NCI-H1105 (cell line): ENCODE data around the gene TBC1D32.
"Not testable (repeated sequence)": the region's sequence is repeated elsewhere in the genome, so short reads cannot be mapped to it uniquely, and the experiment has no call there.

Source experiments
- DNase-seq: peaks from one replicate; lab custom pipeline; 2025; lab: John Stamatoyannopoulos, UW

Gene TBC1D32

DNA sequence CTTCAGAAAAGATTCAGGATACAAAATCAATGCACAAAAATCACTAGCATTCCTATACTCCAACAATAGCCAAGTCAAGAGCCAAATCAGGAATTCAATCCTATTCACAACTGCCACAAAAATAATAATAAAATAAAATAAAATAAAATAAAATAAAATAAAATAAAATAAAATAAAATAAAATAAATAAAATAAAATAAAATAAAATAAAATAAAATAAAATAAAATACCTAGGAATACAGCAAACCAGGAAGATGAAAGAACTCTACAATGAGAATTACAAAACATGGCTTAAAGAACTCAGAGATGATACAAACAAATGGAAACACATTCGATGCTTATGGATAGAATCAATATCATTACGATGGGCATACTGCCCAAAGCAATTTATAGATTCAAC, 120.9 kb downstream of the TBC1D32 start:
- DNase-seq, result not testable (repeated sequence)

DNA sequence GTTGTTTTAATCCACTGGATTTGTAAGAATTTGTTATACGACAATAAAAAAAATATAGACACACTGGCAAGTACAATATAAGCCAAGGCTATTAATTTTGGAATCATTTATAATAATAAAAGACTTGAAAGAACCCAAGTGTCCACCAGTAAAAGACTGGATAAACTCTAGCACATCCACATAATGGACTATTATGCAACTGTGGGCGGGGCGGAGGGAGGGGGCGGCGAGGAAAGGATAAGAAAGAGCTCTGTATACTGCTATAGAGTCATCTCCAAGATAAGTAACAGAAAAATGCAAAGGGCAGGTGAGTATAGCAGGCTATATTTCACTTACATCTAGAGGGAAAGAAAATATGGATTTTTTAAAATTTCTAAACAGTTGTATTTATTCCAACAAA, 123.3 kb downstream of the TBC1D32 start:
- no peak for DNase-seq

DNA sequence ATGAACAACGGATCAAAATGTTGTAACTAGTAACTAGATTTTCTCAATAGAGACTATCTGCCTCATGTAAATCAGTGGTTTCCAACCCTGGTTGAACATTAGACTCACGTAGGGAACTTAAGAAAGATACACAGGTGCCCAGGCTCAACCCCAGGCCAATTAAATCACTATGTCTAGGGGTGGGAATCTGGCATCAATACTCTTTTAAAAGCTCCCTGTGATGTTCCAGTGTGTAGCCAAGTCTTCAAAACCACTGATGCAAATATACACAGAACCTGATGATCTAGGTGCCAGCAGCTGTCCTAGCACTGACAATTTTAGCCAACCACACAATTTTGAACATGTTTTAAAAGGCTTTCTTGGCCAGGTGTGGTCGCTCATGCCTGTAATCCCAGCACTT, 128.7 kb downstream of the TBC1D32 start:
- no peak for DNase-seq

DNA sequence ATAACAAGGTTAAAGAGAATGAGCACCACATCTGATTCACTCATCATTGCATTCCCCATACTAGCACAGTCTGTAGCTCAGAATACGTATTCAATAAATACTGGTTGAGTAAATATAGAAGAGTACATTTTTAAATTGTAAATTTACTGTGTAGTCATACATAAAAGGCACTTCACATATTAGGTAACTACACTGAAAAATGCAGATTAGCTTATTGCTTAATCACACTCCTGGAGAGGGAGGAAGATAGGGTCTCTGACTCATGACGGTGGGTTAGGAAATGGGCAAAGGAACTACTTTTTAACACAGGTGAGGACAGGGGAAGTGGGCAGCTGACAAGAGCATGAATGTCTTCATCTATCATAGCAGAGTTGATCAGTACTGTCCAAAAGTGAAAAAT, 133.2 kb downstream of the TBC1D32 start:
- no peak for DNase-seq

DNA sequence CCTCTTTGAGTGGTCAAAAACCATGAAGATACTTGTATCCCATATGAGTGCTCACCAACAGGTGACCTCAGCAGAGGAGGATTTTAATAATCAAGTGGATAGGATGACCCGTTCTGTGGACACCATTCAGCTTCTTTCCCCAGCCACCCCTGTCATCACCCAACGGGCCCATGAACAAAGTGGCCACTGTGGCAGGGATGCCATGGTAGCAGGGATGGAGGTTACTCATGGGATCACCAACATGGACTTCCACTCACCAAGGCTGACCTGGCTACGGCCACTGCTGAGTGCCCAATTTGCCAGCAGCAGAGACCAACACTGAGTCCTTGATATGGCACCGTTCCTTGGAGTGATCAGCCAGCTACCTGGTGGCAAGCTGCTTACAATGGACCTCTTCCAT, 138.2 kb downstream of the TBC1D32 start:
- DNase-seq, result not testable (repeated sequence)

DNA sequence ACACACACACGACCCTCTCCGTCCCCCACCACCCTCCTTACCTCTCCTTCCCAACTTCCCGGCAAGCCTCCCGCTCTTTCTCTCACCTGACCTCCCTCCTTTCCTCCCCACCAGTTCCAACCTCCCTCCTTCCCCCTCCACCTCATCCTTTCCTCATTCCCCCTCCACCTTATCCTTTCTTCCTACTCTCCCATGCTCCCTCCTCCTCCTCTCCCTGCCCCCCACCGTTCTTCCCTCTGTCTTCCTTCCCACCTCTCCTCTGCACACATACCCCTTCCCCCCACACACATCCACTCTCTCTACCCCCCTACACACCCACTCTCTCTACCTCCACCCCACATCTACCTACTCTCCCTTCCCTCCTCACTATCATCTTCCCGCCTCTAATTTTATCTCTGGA, 144.2 kb downstream of the TBC1D32 start:
- no peak for DNase-seq

DNA sequence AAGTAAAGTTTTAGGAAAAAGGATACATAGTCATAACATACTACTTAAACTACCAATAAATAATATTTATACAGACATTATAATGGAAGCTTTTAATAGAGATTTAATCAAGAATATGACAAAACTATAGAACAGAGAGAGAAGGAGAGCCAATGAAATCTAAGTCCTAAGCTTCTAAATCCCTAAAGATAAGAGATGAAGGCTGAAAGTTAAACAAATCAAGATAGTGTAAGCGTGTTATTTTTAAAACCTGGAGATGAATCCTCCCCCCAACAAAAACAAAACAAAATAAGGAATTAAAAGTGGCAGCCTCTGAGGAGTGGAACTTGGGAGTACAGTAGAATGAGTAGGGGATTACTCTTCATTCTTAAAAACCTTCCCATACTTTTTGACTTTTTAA, 145.9 kb downstream of the TBC1D32 start:
- DNase-seq, result no peak

DNA sequence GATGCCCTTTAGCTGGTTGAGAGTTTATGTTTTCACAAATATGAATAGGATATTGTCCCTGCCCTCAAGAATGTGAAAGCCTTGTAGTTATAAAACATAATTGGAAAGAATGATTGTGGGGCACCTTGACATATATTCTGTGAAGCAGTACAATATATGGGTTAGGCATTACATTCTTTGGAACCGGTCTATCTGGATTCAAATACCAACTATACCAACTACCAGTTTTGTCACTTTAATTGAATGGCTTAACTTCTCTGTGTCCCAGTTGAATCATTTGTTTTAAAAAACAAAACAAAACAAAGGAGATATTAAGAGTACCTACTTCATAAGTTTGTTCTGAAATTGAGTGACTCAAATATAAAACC, 146.5 kb downstream of the TBC1D32 start:
- no peak for DNase-seq

DNA sequence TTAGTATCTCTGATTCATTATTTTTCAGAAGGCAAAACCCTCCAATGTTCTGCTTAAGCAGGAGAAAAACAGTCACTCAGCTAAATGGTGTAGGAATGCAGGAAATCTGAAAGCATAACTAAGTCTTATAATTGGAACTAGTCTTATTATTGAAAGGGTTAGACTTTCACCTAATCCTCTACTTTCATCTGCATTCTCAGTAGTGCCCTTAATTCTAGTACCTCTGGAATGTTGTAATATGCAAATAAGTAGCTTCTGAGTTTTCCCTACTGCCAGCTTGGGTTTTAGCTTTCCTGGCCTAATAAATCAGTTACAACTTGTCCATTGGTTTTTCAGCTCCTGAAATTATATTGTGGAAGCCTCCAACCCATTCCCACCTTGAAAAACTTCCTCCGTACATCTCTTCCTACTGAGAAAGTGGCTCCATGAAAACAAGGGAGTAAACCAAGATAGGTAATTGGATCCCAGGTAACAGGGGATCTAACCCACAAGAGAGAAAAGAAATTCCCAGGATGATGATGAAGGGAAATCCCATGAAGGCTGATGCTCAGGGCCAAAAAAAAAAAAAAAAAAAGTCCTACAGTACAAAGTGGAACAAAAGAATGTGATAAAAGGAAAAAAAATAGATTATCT, 147.0 kb downstream of the TBC1D32 start:
- DNase-seq, result no peak

DNA sequence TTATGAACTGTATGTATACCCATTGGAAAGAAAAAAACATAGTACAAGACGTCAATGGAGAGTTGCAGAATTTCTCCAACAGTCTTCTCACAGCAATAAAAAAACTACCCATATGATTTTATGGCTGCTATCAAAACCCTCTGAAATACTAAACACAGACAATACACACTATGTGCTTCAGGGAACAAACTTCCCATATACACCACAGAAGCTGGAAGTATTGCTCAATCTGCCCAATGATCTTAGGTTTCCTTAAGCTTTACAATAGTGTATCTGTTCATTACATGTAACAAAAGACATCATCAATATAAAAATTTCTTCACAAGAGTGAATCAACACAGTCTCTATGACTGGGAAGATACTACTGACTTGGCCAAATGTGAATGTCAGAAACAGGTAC, 150.5 kb downstream of the TBC1D32 start:
- no peak for DNase-seq

DNA sequence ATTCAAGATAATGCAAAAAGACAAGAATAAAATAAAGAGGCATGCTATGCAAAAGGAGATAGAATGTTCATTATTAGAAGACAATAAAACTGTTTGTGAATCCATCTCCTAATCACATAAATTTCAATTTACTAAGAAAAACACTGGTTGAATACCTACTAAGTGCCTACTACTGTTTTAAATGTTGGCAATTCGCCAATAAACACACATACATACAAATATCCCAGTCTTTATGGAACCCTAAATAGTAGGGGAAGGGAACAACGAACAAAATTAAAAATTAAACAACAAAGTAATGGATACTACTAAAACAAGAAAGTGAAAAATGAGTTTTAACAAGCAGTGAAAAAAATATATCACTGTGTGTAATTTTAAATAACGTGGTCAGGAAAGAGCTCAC, 158.5 kb downstream of the TBC1D32 start:
- DNase-seq, result no peak

DNA sequence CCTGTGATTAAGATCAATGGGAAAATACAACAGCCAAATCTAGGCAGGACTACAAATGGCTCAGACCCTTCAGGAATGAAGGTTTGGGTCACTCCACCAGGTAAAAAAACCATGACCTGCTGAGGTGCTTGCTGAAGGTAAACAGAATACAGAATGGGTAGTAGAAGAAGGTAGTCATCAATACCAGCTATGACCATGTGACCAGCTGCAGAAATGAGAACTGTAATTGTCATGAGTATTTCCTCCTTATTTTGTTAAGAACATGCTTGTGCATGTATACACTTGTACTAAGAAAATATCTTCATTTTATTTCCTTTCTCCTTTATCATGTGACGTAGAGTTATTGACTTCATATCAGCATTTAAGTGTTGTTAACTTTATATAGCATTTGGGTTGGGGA, 161.8 kb downstream of the TBC1D32 start:
- not testable (repeated sequence) for DNase-seq

DNA sequence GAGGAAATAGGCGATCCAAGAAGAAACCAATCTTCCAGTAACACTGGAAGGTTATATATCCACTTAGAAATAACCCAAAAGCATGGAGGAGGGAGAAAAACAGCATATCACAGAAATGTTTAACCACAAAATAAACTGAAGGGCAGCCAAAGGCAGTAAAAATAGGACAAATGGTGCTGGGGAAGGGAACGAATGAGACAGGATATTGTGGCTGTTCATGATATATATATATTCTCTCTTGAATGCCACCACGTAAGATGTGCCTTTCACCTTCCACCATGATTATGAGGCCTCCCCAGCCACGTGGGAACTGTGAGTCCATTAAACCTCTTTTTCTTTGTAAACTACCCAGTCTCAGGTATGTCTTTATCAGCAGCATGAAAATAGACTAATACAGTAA, 162.4 kb downstream of the TBC1D32 start:
- no peak for DNase-seq

DNA sequence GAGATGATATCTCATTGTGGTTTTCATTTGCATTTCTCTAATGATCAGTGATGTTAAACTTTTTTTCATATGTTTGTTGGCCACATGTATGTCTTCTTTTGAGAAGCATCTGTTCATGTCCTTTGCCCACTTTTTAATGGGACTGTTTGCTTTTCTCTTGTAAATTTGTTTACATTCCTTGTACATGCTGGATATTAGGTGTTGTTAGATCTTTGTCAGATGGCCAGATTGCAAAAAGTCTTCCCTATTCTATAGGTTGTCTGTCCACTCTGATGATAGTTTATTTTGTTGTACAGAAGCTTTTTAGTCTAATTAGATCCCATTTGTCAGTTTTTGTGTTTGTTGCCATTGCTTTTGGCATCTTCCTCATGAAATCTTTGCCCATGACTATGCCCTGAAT, 172.4 kb downstream of the TBC1D32 start:
- no peak for DNase-seq

DNA sequence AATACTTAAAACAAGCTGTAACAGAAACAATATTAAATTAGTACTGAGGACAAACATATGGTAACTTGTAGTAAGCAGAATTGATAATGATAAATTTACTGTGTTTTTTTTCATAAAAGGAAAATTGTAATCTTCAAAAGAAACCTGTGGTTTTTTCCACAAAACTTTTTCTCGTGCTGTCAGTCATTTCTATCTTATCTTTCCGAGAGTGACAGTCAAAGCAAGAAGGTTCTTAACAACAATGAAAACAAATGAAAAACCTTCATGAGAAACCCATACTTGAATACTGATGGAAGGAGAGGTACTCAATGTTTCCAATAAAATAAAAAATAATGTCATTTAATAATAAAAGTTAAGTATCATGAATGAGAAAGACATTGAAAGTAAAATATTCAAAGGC, 174.0 kb downstream of the TBC1D32 start:
- DNase-seq, result no peak

DNA sequence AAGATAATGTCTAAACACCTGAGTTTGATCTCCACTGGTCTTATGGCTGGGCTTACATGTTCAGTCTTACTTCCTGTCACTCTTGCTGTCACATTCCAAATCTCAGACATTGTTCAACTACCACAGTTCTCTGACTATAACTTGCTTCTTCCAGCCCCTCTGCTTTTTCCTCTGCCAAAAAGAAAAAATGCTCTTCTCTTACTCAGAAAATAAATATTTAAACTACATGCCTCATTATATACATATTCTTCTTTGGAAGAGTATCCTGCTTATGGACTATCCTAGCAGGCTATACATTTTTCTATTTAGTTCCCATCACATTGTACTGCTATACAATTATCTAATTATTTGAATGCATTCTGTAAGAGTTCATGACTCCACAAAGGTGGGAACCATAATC, 175.4 kb downstream of the TBC1D32 start:
- no peak for DNase-seq

DNA sequence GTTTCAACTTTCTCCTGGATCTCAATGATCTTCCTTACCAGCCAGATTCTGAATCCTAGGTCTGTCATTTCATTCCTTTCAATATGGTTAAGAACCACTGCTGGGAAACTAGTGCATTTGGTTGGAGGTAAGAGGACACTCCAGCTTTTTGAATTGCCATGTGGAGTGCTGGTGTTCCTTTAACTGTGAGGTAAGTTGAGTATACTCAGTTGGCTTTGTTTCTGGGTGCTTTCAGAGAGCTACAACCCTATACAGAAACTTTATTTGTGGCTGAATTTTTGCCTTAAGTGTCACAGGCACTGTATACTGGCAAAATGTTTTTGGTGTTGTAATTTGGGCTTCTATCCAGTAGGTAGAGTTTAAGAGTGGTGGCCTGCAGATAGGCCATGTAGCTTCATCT, 175.8 kb downstream of the TBC1D32 start:
- DNase-seq, result no peak

DNA sequence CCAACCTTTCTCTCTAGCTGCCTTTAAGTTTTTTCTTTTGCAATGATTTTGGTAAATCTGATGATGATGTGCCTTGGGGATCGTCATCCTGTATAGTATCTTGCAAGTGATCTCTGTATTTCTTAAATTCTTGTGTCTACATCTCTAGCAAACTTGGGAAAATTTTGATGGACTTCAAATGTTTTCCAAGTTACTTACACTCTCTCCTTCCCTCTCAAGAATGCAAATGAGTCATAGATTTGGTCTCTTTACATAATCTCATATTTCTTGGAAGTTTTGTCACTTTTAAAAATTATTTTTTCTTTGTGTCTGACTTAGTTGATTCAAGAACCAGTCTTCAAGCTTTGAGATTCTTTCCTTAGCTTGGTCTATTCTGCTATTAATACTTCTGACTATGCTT, 176.4 kb downstream of the TBC1D32 start:
- DNase-seq, result no peak

DNA sequence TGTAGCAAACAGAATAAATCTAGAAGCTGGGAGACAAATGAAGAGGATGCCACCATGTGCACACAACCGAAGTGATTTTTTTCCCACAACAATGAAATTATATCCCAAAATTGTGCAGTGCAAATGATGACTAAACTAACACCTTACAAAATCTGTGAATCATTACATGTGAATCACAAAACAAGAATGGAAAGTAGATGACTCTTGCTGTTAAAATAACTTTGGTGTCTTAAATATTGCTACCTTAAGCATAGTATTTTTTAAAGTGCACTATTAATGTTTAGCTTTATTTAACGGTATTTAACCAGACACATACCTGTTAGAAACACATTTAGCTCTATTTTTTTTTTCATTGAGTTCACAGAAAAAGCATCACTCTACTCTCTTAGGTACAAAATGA, 190.8 kb downstream of the TBC1D32 start:
- DNase-seq, result no peak

DNA sequence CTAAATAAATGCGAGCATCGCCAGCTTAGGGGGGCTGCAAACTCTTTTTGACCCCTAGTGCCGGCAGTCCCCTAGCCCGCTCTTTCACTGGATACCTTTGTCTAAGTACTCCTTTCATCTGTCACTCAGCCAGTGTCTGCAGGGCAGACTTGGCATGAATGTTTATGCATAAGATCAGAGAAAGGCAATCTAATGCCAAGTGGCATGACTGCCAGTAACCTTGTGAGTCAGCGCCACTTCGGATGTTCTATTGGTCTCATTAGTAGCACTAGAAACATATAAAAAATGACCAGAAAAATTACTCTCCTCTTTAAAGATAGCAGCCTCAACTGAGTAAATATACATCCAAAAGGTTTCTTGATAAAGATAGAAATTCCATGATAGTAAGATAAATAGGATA, 192.2 kb downstream of the TBC1D32 start:
- DNase-seq, result no peak

DNA sequence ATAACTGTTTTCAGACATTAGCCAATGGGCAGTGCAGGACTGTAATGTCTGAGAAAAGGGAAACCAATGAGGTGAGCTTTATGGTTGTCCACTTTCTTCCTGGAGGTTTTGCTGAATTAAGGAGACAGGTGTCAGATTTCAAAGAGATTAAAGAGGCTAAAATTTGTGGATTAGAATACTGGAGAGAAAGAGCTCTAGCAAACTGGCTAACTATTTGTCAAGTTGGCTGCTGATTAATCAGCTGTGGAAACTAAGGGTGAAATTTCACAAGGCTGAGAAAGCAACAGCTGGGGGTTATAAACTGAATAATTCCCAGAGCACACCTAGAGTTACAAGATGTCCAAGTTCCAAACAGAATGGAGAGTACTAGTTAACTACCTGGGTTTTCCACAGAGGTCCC, 198.9 kb downstream of the TBC1D32 start:
- no peak for DNase-seq

DNA sequence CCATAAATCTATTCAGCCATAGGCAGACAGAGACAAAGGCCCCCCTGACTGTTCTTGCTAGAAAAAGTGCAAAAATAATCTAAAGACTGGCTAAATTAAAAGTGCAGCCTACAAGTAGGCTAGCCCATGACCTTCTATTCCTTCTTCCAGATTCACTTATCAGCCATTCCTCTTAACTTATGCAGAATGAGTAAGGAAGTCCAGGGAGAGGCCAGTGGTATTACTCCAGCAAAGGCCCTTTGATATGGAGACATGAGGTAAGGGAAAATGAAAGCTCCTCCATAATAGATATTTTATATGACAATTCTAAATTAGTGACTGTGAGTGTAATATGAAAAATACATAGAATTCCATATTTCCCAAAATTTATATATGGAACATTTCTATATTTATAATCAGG, 199.4 kb downstream of the TBC1D32 start:
- no peak for DNase-seq

DNA sequence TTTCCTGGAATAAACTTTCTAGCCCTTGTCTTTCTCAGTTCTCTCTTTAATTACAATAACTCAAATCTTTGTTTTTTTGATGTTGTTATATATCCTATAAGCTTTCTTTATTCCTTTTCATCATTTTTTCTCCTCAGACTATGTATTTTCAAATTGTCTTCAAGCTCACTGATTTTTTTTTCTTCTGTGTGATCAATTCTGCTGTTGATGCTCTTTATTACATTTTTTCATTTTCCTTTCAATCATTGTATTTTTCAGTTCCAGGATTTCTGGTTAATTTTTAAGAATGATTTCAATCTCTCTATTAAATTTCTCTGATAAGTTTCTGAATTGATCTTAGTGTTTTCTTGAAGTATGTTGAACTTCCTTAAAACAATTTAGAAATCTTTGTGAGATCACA, 209.7 kb downstream of the TBC1D32 start:
- DNase-seq, result no peak

DNA sequence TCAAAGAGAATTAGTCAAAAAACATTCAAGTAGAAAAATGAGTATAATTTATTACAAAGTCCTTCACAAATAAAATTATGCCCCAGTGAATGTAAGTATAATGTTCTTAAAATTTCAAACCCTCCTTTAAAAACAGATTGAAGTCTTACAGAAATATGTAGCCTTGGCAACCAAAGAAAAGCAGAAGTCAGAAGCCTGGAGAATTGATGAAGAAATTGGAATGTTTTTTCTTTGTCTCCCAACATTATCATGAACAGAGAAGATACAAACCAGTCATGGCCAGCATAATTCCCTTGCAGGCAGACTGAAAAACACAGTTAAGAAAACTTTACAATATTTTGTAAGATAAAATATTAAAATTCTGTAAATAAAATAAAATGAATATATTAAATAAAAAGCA, 221.9 kb downstream of the TBC1D32 start:
- no peak for DNase-seq

DNA sequence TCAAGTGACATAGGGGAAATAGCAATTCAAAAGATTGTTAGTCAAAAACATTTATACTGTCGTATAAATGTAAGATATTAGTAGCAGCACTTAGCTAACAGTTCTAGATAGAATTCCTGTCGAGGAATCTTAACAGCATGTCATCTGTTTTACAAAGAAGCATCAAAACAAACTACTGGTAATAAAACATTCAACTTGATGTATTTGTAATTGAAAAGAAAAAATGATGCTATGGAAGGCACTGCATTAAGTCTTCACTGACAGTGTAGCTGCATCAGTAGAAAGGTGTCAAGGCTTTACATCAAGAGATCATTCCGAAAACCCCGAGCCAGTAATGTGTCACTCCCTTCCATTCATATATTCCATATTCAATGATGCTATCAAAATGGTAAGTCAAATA, 223.5 kb downstream of the TBC1D32 start:
- no peak for DNase-seq
